Endometrium (tissue), 2 donors: ENCODE measurements around the gene PRMT7.
"Not testable (repeated sequence)": the region's sequence is repeated elsewhere in the genome, so short reads cannot be mapped to it uniquely, and the experiment has no call there.

Source experiments
- FAIRE-seq: peaks from 2 replicates; lab custom pipeline; 2012; peaks lifted over from hg19 to GRCh38; lab: Jason Lieb, UNC
- donor health status: control.
- donor health status: control.

The PRMT7 gene

GRCh38 chr16:68283801-68284598 lies 26.8 kb upstream of the PRMT7 start:
- no peak for FAIRE-seq

GRCh38 chr16:68284847-68285246 lies 26.0 kb upstream of the PRMT7 start:
- FAIRE-seq: no peak

GRCh38 chr16:68285683-68286082 lies 25.1 kb upstream of the PRMT7 start:
- no peak for FAIRE-seq

GRCh38 chr16:68286153-68287074 lies 24.4 kb upstream of the PRMT7 start:
- FAIRE-seq: no peak

GRCh38 chr16:68287276-68288251 lies 23.3 kb upstream of the PRMT7 start:
- FAIRE-seq: no peak

- no peak for FAIRE-seq
Observed at GRCh38 chr16:68288252-68288650, 22.6 kb upstream of the PRMT7 start.

GRCh38 chr16:68288796-68289195 lies 22.0 kb upstream of the PRMT7 start:
- not testable (repeated sequence) for FAIRE-seq

- no peak for FAIRE-seq
Observed at GRCh38 chr16:68289202-68289601, 21.6 kb upstream of the PRMT7 start.

GRCh38 chr16:68289621-68290329 lies 21.0 kb upstream of the PRMT7 start:
- FAIRE-seq: no peak

GRCh38 chr16:68290450-68290849 lies 20.4 kb upstream of the PRMT7 start:
- no peak for FAIRE-seq

GRCh38 chr16:68291227-68291626 lies 19.6 kb upstream of the PRMT7 start:
- no peak for FAIRE-seq

GRCh38 chr16:68292425-68292824 lies 18.4 kb upstream of the PRMT7 start:
- no peak for FAIRE-seq

- FAIRE-seq: no peak
Observed at GRCh38 chr16:68296291-68296690, 14.5 kb upstream of the PRMT7 start.

GRCh38 chr16:68296693-68297092 lies 14.1 kb upstream of the PRMT7 start:
- FAIRE-seq: no peak

GRCh38 chr16:68297908-68298307 lies 12.9 kb upstream of the PRMT7 start:
- FAIRE-seq: no peak

GRCh38 chr16:68298312-68298711 lies 12.5 kb upstream of the PRMT7 start:
- no peak for FAIRE-seq

GRCh38 chr16:68298907-68299561 lies 11.8 kb upstream of the PRMT7 start:
- no peak for FAIRE-seq

GRCh38 chr16:68299571-68300453 lies 11.0 kb upstream of the PRMT7 start:
- no peak for FAIRE-seq

GRCh38 chr16:68300734-68301459 lies 9.9 kb upstream of the PRMT7 start:
- no peak for FAIRE-seq
